ENCODE data around the gene ITGB5. TPM values are rescaled to one million over a fixed set of nuclear protein-coding genes. Genes with fewer than 3 reads are reported as not detected.
A peak's percentile ranks its signal among the peaks of the same experiment; 100 is the strongest.

ITGB5 gene
- total and polyA plus RNA-seq, 5 experiments from 2014 or later = 0.27 to 2.8 (median 0.94) TPM; not detected in 1

DNA sequence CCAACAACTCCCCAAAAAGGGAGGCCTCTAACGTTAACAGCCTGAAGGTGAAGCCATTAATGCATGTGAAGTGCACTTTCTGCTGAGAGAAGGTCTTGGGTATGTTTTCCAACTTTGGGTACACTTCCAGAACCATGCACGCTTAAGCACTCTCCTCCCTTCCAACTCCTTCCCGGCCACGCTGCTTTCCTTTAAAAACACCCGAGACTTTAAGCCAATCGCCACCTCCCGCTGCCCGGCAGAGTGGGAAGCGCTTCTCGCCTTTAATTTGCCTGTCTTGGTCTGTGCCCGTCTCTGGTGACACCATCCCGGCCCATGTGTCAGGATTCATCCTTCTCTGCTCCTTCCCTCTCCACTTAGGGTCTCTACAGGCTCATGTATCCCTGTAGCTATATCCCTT, 35.3 kb downstream of the ITGB5 start:
- Mint-ChIP-seq H3K4me1 (no peaks in the 10 kb centered on the region), H3K4me3 (no peak overlapping the region), H3K27ac (no peak overlapping the region), H3K36me3 (peaks cover 0 to 1% (median 0%) of the 10 kb centered on the region in 3 donors), H3K27me3 (peaks cover 2 to 12% (median 6%) of the 10 kb centered on the region in 5 donors), H3K9me3 (peaks cover 0 to 2% (median 0%) of the 10 kb centered on the region in 9 donors)
- ATAC-seq (no peak), DNase-seq (no peak)
- POLR2A ChIA-PET = no interaction called here

DNA sequence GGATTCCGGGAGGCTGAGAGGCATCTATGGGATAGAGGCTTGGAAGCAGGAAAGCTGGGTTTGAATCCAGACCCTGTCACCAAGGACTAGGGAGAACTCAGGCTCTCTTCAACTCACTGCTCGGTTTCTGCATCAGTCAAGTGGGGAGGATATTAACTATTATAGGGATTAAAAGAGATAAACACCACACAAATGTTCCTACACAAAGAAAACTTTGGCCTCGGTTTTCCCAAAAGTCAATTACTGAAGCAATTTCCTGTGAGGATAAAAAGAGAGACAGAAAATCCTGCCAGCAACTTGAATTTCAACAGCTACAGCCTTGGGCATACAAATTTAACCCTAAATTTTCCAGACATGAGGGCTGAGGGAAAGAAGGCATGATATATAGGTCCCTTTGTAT, 36.0 kb downstream of the ITGB5 start:
- H3K4me1 Mint-ChIP-seq = no peaks in the 10 kb centered on the region

DNA sequence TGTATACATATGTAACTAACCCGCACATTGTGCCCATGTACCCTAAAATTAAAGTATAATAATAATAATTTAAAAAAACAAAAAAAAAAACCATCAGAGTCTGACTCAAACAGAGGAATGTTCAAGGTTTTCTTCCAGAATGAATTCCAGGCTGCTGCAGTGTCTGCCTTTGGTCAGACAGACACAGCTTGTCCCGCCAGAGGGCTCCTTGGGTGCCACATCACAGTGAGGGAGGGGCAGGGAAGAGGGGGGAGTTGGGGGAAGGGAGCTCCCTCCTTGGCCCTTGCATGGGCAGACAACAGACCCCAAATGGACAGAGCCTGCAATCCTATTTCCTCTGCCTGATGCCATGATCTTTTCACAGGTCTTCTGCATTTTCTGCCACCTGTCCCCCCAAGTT, 36.5 kb downstream of the ITGB5 start:
- H3K4me1 Mint-ChIP-seq = no peaks in the 10 kb centered on the region
- no peak for ATAC-seq
- H3K9me3 Mint-ChIP-seq = peaks cover 0 to 2% (median 0%) of the 10 kb centered on the region in 9 donors
- DNase-seq = no peak
- H3K36me3 Mint-ChIP-seq = no peaks in the 10 kb centered on the region
- no peak overlapping the region for H3K27ac Mint-ChIP-seq
- peaks cover 2 to 8% (median 4%) of the 10 kb centered on the region in 5 donors for H3K27me3 Mint-ChIP-seq
- POLR2A ChIA-PET = no interaction called here
- no peak overlapping the region for H3K4me3 Mint-ChIP-seq

More for the DNA sequence above, 36.0 kb downstream of the ITGB5 start:
- peaks cover 0 to 2% (median 0%) of the 10 kb centered on the region in 9 donors for H3K9me3 Mint-ChIP-seq
- peak overlapping the region in 1 of 10 donors; percentile 72 for H3K27ac Mint-ChIP-seq
- no peak for ATAC-seq
- H3K36me3 Mint-ChIP-seq = peaks cover 0 to 1% (median 0%) of the 10 kb centered on the region in 3 donors
- no peak for DNase-seq
- POLR2A ChIA-PET = no interaction called here
- no peak overlapping the region for H3K4me3 Mint-ChIP-seq
- H3K27me3 Mint-ChIP-seq = peaks cover 2 to 12% (median 6%) of the 10 kb centered on the region in 5 donors

DNA sequence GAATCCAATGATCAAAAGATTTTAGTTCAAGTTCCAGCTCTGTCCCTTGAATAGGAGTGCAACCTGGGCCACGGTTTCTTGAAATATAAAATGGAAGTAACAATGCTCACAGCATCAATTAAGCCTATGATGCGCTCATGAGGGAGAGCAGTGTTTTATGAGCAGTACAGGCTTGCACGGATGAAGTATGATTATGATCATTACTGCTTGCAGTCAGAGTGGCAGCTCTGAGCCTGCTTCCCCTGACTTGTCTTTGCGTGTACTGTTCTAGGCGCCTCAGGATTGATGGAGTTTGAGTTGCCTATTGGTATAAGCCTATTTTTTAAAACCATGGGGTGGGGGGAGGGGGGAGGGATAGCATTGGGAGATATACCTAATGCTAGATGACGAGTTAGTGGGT, 37.0 kb downstream of the ITGB5 start:
- H3K9me3 Mint-ChIP-seq = peaks cover 0 to 2% (median 0%) of the 10 kb centered on the region in 9 donors
- no peaks in the 10 kb centered on the region for H3K4me1 Mint-ChIP-seq
- no peak for ATAC-seq
- no peak overlapping the region for H3K27ac Mint-ChIP-seq
- DNase-seq = no peak
- peaks cover 0 to 8% (median 4%) of the 10 kb centered on the region in 5 donors for H3K27me3 Mint-ChIP-seq
- POLR2A ChIA-PET = no interaction called here
- no peak overlapping the region for H3K4me3 Mint-ChIP-seq
- no peaks in the 10 kb centered on the region for H3K36me3 Mint-ChIP-seq

DNA sequence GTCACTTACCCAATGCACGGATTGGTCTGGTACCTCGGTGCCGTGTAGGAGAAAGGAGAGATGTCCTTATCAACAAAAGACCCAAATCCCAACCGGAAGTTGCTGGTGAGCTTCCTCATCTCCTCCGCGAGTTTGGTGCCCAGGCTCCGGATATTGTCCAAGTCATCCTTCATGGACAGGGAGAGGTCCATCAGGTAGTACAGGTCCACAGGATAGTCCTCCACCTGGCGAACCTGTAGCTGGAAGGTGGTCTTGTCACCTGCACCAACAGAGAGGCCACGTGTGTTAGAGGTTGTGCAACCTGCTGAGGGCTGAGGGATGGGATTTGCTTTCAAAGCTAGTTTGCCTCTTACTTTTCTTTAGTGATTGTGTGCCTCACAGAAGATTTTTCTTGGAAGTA, 38.9 kb downstream of the ITGB5 start:
- POLR2A ChIA-PET = no interaction called here
- Mint-ChIP-seq H3K9me3 (peaks cover 0 to 2% (median 0%) of the 10 kb centered on the region in 9 donors), H3K27me3 (peaks cover 0 to 8% (median 1%) of the 10 kb centered on the region in 5 donors), H3K4me3 (no peak overlapping the region), H3K27ac (no peak overlapping the region), H3K4me1 (no peaks in the 10 kb centered on the region), H3K36me3 (no peaks in the 10 kb centered on the region)
- DNase-seq = no peak
- ATAC-seq = no peak

DNA sequence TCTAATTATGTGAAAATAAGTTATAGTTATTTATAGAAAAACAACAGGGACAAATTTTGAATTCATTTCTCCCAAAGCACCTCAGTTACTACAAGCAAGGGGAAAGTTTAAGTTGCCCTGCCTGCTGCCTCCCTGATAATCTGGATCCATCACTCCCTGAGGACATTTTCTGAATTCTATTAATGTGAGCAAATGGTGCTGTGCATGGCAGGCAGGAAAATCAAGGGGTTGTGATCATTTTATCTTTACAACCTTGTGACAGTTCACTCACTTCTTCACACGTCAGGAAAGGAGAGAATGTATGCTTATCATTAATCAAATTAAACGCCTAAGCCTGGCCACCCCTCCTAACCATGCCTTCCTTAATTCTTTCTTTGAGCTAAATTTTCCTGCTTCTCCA, 39.3 kb downstream of the ITGB5 start:
- POLR2A ChIA-PET = no interaction called here
- Mint-ChIP-seq H3K27me3 (peaks cover 0 to 8% (median 1%) of the 10 kb centered on the region in 5 donors), H3K36me3 (no peaks in the 10 kb centered on the region), H3K9me3 (peaks cover 0 to 2% (median 0%) of the 10 kb centered on the region in 9 donors), H3K4me1 (no peaks in the 10 kb centered on the region), H3K27ac (no peak overlapping the region), H3K4me3 (no peak overlapping the region)
- DNase-seq (no peak), ATAC-seq (no peak)

DNA sequence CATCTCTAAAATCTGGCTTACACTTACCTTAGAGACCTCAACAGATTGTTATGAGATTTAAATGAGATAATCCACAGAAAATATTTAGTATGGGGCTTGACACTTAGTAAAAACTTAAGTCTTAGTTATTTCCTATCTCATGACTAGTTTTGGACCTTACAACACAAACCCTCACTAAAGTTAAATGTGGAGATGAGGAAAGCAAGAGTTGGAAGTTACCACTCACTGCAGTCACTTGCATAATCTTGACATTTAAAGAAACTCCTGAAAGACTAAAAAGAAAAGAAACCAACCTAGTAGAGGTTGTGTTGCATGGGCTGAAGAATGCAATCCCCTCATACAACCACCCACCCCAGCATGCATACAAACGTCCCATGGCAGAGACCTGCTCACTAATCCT, 40.1 kb downstream of the ITGB5 start:
- Mint-ChIP-seq H3K9me3 (peaks cover 0 to 2% (median 0%) of the 10 kb centered on the region in 9 donors), H3K27ac (no peak overlapping the region), H3K27me3 (peaks cover 0 to 8% (median 3%) of the 10 kb centered on the region in 5 donors), H3K4me3 (no peak overlapping the region), H3K4me1 (no peaks in the 10 kb centered on the region), H3K36me3 (no peaks in the 10 kb centered on the region)
- ATAC-seq = no peak
- POLR2A ChIA-PET = no interaction called here
- no peak for DNase-seq

DNA sequence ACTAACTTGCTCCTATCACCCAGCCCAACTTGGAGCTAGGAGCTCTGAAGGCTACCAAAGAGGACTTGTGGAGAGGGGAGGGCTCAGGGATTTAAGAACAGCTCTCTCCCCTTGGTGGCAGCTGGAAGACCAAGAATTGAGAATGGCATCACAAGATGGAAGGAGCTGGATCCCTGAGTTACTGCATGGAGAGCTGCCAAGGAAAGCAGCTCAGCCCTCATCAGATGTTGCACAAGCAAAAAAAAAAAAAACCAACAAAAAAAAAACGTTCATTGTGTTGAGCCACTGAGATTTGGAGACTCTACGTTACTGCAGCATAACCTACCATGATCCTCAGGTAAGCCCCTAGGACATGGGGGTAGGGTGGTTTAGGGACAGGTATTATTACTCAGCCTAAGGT, 41.0 kb downstream of the ITGB5 start:
- Mint-ChIP-seq H3K27ac (no peak overlapping the region), H3K4me1 (peaks cover 0 to 2% (median 0%) of the 10 kb centered on the region in 4 donors), H3K9me3 (peaks cover 0 to 2% (median 0%) of the 10 kb centered on the region in 9 donors), H3K27me3 (peaks cover 3 to 11% (median 4%) of the 10 kb centered on the region in 5 donors), H3K36me3 (no peaks in the 10 kb centered on the region), H3K4me3 (no peak overlapping the region)
- no peak for ATAC-seq
- no peak for DNase-seq
- POLR2A ChIA-PET = no interaction called here

DNA sequence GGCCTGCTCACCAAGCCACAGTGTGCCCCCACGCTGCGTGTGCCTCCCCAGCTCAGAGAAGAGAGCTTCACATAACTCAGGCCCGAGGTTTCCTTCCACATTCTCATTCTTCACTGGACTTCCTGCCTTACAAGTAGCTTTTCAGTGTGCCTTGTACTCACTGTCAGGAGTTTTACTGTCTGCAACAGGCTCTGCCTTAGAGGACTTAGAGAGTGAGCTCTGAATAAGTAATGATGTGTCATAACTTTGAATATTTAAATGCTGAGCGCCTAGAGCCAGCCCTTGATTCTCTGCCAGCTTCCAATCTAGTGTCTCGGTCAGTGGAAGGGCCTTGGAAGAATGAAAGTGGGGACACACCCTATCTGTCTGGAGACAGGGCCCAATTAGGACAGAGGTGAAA, 41.8 kb downstream of the ITGB5 start:
- no peak for DNase-seq
- Mint-ChIP-seq H3K27me3 (peaks cover 3 to 12% (median 5%) of the 10 kb centered on the region in 5 donors), H3K9me3 (peaks cover 0 to 2% (median 0%) of the 10 kb centered on the region in 9 donors), H3K4me1 (peaks cover 0 to 2% (median 0%) of the 10 kb centered on the region in 4 donors), H3K4me3 (no peak overlapping the region), H3K36me3 (no peaks in the 10 kb centered on the region), H3K27ac (no peak overlapping the region)
- ATAC-seq = no peak
- POLR2A ChIA-PET = no interaction called here

DNA sequence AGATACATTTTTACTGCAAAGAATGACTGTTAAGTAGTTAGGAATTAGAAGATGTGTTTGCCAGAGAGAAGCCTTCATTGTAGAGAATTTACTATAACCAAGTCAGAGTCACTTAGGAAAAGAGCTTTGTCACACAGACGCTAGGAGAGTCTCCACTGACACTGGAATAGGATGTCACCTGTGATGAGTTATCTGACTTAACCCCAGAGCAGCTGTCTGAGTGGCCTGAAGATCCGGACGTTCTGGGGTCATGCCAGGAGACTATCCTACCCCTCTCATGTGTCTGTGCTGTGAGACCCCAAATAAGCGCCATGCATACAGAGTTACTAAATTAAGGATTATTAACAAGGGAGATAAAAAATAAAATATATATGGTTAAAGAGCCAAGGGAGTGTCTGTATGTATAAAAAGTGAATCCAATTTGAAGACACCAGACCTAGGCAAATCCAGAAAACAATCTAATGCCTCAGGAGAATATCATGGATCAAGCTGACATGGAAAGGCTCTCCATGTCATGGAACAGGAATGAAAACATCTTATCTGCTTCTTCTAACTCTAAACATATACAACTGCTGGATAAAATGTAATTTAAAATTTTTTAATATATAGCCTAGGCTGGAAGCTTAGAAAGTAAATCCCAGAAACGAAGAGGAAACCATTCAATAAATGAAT, 43.5 kb downstream of the ITGB5 start:
- H3K4me1 Mint-ChIP-seq = peaks cover 0 to 2% (median 0%) of the 10 kb centered on the region in 4 donors
- no peaks in the 10 kb centered on the region for H3K36me3 Mint-ChIP-seq
- H3K4me3 Mint-ChIP-seq = no peak overlapping the region
- H3K27ac Mint-ChIP-seq = no peak overlapping the region
- no peak for ATAC-seq
- POLR2A ChIA-PET = no interaction called here
- DNase-seq = no peak
- H3K9me3 Mint-ChIP-seq = no peaks in the 10 kb centered on the region
- peaks cover 3 to 8% (median 5%) of the 10 kb centered on the region in 5 donors for H3K27me3 Mint-ChIP-seq

DNA sequence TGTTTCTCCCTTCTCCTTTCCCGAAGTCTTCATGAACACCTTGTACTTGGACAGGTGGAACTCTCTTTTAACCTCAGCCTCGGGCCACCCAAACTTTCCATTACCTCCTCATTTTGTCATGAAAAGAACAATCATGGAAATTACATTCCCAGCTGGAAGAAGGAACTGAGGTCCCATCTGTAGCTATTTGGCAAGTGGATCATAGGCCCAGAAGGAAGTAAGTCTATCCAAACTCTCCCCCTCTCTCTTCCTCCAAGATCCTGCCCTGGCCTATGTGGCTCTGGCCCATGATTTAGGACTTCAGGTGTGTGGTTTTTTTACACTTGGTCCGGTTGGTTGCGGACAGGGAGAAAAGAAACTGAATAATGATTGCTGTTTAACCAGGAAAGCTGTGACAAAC, 44.1 kb downstream of the ITGB5 start:
- Mint-ChIP-seq H3K27ac (no peak overlapping the region), H3K27me3 (peaks cover 3 to 8% (median 7%) of the 10 kb centered on the region in 5 donors), H3K4me1 (peaks cover 0 to 2% (median 0%) of the 10 kb centered on the region in 4 donors), H3K36me3 (no peaks in the 10 kb centered on the region), H3K9me3 (no peaks in the 10 kb centered on the region), H3K4me3 (no peak overlapping the region)
- DNase-seq (no peak), ATAC-seq (no peak)
- POLR2A ChIA-PET = no interaction called here

DNA sequence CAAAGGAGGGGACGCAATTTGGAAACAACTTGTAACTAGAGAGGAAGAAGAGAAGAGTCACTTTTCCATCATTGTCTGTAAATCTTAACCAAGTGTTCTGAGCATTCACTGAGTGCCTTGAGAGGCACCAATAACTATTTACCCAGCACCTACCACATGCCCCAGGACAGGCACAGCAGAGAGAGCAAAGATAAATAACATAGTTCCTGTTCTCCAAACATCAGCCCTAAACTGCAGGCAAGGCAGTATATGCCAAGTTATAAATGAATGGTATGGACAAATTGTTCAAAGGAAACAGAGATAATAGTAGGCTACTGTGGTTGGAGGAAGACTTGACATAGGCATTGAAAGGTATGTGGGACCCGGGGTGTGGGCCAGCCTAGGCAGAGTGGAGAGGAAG, 45.6 kb downstream of the ITGB5 start:
- ATAC-seq (no peak), DNase-seq (no peak)
- H3K36me3 Mint-ChIP-seq = no peaks in the 10 kb centered on the region
- no peaks in the 10 kb centered on the region for H3K9me3 Mint-ChIP-seq
- H3K27ac Mint-ChIP-seq = no peak overlapping the region
- peaks cover 3 to 8% (median 7%) of the 10 kb centered on the region in 5 donors for H3K27me3 Mint-ChIP-seq
- peaks cover 0 to 4% (median 1%) of the 10 kb centered on the region in 4 donors for H3K4me1 Mint-ChIP-seq
- no peak overlapping the region for H3K4me3 Mint-ChIP-seq
- POLR2A ChIA-PET = no interaction called here

DNA sequence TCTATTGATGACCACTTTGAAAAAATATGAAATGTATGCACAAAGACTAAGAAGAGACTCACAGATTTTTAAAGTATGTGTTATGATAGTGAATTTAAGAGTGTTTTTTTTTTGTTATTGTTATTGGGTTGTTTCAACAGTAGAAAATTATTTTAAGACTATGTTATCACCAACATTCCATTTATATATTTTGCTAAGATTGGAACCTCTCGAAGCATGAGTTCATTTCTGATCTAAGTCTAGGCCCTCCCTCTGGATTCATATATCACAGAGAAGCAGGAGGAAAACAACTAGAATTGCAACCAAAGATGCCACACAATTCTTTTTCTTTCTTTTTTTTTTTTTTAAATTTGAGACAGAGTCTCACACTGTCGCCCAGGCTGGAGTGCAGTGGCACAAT, 46.8 kb downstream of the ITGB5 start:
- peaks cover 3 to 11% (median 7%) of the 10 kb centered on the region in 5 donors for H3K27me3 Mint-ChIP-seq
- POLR2A ChIA-PET = no interaction called here
- peak overlapping the region in 1 of 10 donors; percentile 63 for H3K27ac Mint-ChIP-seq
- DNase-seq = no peak
- no peak for ATAC-seq
- no peaks in the 10 kb centered on the region for H3K36me3 Mint-ChIP-seq
- no peaks in the 10 kb centered on the region for H3K9me3 Mint-ChIP-seq
- H3K4me3 Mint-ChIP-seq = no peak overlapping the region
- peaks cover 4 to 10% (median 6%) of the 10 kb centered on the region in 4 donors for H3K4me1 Mint-ChIP-seq

DNA sequence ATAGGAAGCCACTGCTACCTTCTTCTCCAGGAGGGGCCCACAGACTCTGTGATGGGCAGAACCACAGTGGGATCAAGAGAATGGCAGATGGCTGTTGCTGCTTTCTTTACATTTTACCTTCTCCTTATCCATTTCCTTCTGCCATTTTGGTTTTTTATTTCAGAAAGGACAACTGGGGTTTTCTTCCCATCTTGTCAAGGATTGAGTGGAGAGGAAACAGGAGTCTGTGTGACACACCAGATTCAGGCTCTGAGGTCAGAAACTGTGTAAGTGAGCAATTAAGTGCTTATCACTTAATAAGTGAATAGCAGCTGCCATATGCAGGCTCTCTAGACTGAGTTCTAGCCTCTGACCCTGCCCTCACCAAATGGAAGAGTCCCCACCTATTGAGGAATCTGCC, 47.3 kb downstream of the ITGB5 start:
- ATAC-seq (no peak), DNase-seq (no peak)
- Mint-ChIP-seq H3K9me3 (no peaks in the 10 kb centered on the region), H3K27me3 (peaks cover 3 to 13% (median 8%) of the 10 kb centered on the region in 5 donors), H3K4me1 (peaks cover 9 to 15% (median 10%) of the 10 kb centered on the region in 4 donors), H3K36me3 (no peaks in the 10 kb centered on the region), H3K27ac (no peak overlapping the region), H3K4me3 (no peak overlapping the region)
- POLR2A ChIA-PET = no interaction called here

Measured in naive thymus-derived CD8-positive, alpha-beta T cell (primary cell).